GM19463 (cell line): Measurements from ENCODE around the gene TIMM13.
"Not testable (repeated sequence)": the region's sequence is repeated elsewhere in the genome, so short reads cannot be mapped to it uniquely, and the experiment has no call there.

ENCODE experiments used
- ATAC-seq: cut with Tn5 transposase; IDR thresholded peaks from one replicate; pipeline ENCODE4 v1.9.1; 2021; ENCODE audit warnings: mild to moderate bottlenecking, moderate library complexity; ENCODE audit not compliant: unreplicated experiment

The TIMM13 gene

GRCh38 chr19:2427429-2428320 lies at the start of gene TIMM13:
Gene TIMM13, minus strand, starts transcription at chr19:2427586. Its CDS starts 53 bp downstream, at chr19:2427533.
- peak; percentile 85 for ATAC-seq

- ATAC-seq: peak; percentile 6
These were observed 49.2 kb upstream of the TIMM13 start for GRCh38 chr19:2476451-2477140.

- ATAC-seq: peak; percentile 40
These were observed 48.5 kb upstream of the TIMM13 start, which contains the start of gene GADD45B for GRCh38 chr19:2475702-2476450. Gene GADD45B, plus strand, starts transcription at chr19:2476127. Its CDS starts 232 bp downstream, at chr19:2476359.

DNA sequence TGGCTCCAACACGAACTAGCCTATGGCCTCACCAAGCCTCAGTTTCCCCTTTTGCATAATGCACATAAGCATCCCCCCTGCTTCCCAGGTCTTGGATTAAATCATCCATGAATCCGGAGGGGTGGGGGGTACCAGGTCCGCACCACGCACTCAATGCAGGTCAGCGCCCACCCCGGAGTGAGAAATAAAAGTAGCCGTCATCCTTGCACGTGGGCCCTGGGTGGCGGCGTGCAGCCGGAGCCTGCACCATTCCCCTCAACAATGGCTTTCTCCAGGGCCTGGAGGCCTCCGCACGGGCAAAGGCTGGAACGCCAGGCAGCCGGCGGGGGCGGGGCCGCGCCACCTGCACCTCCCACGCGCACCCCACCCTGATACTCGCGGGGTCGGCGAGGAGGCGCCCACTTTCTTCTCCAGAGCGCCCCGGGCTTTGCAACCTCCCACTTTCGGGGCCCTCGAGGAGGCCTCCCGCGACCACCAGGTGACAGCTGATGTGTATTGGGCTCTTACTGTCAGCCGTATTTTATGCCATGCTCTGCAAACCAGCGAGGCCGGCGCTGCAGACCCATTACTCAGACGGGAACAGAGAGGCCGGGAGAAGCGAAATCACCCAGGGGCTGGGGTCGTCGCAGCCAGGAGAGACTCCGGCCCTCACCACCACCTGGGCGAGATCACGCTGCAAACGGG lies 47.8 kb upstream of the TIMM13 start:
- peak; percentile 4 for ATAC-seq

GRCh38 chr19:2474232-2475017 lies 47.0 kb upstream of the TIMM13 start:
- no peak for ATAC-seq

DNA sequence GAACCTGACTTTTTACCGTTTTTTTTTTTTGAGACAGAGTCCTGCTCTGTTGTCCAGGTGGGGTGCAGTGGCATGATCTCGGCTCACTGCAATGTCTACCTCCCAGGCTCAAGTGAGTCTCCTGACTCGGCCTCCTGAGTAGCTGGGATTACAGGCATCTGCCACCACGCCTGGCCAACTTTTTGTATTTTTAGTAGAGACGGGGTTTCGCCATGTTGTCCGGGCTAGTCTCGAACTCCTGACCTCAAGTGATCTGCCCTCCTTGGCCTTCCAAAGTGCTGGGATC lies 42.5 kb upstream of the TIMM13 start:
- ATAC-seq: not testable (repeated sequence)

DNA sequence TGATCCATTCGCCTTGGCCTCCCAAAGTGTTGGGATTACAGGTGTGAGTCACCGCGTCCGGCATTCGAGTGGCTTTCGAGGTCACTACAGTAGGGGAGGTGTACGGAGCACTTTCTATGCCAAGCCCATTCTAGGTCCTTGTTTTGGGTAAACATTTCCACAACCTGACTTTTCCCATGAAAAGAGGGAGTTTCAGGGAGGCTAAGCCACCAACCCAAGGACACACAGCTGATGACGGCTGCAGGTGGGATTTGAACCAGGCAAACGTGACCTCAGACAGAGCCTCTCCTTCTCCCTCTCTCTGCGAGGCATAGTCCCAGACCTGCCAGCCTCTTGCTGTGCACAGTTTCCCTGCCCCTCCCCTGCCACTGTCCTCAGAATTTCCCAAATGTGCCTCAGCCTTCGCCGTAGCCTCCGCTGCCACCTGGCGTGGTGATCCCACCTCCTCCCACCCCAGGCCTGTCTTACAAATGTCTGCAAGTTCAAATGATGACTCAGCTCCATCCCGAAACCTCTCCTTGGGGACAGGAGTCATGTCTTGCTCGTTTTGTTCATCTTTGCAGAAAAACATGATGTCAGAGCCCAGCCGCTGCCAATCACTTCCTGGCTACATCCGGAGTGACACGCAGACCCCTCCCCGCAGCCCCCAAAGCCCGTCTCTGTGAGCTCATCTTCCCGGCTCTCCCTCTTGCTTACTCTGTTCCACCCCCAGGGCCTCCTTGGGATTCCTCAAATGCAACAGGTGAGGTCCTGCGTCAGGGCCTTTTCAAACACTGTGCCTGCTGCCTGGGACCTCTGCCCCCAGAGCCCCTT lies 41.9 kb upstream of the TIMM13 start:
- no peak for ATAC-seq

GRCh38 chr19:2468596-2468995 lies 41.2 kb upstream of the TIMM13 start:
- no peak for ATAC-seq

DNA sequence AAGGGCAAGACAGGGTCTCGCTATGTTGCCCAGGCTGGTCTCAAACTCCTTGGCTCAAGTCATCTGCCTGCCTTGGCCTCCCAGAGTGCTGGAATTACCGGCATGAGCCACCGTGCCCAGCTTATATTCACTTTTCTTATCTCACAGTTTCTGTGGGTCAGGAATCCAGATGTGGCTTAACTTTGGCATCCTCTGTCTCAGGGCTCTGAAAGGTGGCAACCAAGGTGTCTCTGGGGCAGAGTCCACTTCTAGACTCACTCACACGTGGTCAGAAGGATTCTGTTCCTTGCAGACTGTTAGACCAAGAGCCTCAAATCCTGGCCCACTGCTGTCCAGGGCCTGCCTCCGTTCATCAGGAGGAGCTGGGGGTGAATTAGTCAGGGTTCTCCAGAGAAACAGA lies 37.0 kb upstream of the TIMM13 start:
- no peak for ATAC-seq

- ATAC-seq: not testable (repeated sequence)
These were observed 36.3 kb upstream of the TIMM13 start for GRCh38 chr19:2463694-2464093.

DNA sequence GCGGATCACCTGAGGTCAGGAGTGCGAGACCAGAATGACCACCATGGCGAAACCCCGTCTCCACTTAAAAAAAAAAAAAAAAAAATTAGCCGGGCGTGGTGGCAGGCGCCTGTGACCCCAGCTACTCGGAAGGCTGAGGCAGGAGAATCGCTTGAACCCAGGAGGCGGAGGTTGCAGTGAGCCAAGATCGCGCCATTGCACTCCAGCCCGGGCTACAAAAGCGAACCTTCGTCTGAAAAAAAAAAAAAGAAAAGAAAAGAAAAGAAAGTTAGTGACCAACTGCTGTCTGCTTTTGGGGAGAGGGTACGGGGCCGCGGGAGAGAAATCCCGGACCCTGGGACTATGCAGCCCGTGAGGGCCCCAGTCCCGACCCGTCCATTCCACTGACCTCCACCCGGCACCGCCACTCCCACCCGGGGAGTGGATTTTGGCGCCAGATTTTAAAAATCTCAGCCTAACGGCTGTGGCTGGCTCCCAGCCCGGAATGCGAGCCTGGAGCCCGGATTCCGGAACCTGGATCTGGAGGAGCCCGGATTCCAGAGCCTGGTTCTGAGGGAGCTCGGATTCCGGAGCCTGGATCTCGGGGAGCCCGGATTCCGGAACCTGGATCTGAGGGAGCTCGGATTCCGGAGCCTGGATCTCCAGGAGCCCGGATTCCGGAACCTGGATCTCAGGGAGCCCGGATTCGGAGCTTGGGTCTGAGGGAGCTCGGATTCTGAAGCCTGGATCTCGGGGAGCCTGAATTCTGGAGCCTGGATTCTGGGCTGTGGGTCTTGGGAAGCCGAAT lies 35.4 kb upstream of the TIMM13 start:
- no peak for ATAC-seq

DNA sequence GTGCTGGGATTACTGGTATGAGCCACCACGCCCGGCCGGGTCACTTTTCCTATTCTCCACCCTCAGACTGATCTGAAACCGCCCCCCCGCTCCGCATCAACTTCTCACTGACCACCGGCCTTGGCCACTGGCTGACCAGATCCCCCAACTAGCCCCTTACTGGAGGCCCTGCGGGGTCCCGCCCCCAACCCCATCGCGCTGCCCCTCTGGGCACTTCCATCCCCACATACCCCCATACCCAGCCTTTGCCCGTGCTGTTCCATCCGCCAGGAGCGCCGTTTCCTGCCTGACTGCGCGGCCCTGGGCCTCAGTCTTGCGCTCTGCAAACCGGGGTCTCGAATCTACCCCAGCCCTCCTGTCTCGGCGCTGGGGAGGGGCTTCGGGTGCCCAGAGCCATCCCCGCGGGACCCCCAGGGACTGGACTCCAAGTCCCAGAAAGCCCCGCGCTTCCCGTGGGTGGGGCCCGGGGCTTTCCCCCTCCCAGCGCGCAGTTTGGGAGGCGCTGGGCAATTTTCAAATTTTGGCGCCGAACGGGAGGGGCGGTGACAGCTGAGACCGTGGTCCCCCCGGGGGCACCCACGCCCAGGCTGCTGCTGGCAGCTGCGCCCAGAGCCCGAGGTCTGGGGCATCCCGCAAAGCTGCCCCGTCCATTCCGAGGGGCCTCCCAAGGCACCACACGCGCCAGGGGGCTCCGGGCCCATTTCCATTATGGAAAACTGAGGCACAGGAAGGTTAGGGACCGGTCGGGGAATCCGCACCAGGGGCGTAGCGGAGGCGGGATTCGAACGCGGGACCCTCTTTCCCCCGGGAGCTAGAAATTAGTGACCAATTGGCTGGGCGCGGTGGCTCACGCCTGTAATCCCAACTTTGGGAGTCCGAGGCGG lies 34.6 kb upstream of the TIMM13 start:
- peak; percentile 61 for ATAC-seq

- no peak for ATAC-seq
These were observed 32.9 kb upstream of the TIMM13 start for GRCh38 chr19:2460245-2460644.

GRCh38 chr19:2458776-2459175 lies 31.4 kb upstream of the TIMM13 start:
- not testable (repeated sequence) for ATAC-seq

GRCh38 chr19:2458054-2458453 lies 30.7 kb upstream of the TIMM13 start:
- ATAC-seq: no peak

DNA sequence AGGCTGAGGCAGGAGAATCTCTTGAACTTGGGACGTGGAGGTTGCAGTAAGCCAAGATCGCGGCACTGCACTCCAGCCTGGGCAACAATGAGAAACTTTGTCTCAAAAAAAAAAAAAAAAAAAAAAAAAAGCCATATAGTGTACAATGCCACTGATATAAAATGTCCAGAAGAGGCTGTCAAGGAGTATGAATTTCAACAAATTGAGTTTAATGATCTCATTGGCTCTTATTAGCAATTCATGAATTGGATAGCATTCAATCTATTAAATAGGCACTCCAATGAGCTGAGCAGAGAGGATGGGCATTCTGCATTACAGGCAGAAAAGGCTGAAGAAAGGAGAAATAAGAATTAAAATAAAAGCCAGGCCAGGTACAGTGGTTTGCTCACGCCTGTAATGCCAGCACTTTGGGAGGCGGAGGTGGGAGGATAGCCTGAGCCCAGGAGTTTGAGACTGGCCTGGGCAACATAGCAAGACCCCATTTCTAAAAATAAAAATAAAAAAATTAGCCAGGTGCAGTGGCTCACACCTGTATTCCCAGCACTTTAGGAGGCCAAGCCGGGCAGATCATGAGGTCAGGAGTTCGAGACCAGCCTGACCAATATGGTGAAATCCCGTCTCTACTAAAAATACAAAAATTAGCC lies 30.1 kb upstream of the TIMM13 start:
- ATAC-seq: no peak
